Lower leg skin (tissue), 3 donors: ENCODE data around the gene STAT5B.

Source experiments
- POLR2A ChIP-seq, 2 donors: fragments of 450-650 bp; IDR thresholded peaks; one replicate each; pipeline ENCODE4 v1.6.1; 2016 to 2017; ENCODE audit warnings: antibody characterized with exemption in 2 of 2, mild to moderate bottlenecking in 1 of 2, moderate library complexity in 1 of 2
- TF ChIP-seq, protein P1 (sequence below), 3 donors: fragments of 450-650 bp; IDR thresholded peaks; one replicate each; pipeline ENCODE4 v1.5.1; 2016; ENCODE audit warnings: antibody characterized with exemption in 3 of 3, mild to moderate bottlenecking in 3 of 3, moderate library complexity in 2 of 3

DNA sequence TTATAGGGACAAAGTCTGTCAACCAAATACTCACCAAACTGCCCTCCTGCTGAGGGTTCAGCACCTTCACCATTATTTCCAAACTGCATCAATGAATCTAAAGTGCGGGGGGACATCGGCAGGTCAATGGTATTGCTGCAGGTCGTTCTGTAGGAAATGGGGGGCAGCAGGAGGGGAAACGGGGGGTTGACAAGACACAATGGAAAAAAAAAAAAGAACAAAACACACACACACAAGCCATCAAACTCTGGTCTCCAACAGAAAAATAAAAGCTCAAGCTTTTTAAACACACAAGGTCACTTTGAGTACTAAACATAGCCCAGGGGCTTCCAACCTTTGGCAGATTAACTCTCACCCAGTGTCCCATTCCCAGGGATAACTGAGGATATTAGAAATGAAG is 40.6 kb upstream of the STAT5B start:
- TF ChIP-seq, protein P1, sequence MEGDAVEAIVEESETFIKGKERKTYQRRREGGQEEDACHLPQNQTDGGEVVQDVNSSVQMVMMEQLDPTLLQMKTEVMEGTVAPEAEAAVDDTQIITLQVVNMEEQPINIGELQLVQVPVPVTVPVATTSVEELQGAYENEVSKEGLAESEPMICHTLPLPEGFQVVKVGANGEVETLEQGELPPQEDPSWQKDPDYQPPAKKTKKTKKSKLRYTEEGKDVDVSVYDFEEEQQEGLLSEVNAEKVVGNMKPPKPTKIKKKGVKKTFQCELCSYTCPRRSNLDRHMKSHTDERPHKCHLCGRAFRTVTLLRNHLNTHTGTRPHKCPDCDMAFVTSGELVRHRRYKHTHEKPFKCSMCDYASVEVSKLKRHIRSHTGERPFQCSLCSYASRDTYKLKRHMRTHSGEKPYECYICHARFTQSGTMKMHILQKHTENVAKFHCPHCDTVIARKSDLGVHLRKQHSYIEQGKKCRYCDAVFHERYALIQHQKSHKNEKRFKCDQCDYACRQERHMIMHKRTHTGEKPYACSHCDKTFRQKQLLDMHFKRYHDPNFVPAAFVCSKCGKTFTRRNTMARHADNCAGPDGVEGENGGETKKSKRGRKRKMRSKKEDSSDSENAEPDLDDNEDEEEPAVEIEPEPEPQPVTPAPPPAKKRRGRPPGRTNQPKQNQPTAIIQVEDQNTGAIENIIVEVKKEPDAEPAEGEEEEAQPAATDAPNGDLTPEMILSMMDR (IDR thresholded peaks at IDR 0.05) = no peak
- no peak for TF ChIP-seq POLR2A (IDR thresholded peaks at IDR 0.05)
